ENCODE measurements around the gene INAFM2. TPM values are rescaled to one million over a fixed set of nuclear protein-coding genes. Genes with fewer than 3 reads are reported as not detected.

The INAFM2 gene
- total and polyA plus RNA-seq, 10 of the 15 experiments (the other 5 are each of a cell fraction or from before 2014, with no cell fraction given) = 0.75 to 8.1 (median 3.9) TPM

GRCh38 chr15:40320931-40321371, 2.5 kb upstream of the INAFM2 start (continued):
- peak; percentile 59 for TF ChIP-seq RAD21 (IDR thresholded peaks at IDR 0.05; ENCODE audit: insufficient read depth, low read depth, low read length)
- TF ChIP-seq IKZF2 (IDR thresholded peaks at IDR 0.05) = no peak

DNA sequence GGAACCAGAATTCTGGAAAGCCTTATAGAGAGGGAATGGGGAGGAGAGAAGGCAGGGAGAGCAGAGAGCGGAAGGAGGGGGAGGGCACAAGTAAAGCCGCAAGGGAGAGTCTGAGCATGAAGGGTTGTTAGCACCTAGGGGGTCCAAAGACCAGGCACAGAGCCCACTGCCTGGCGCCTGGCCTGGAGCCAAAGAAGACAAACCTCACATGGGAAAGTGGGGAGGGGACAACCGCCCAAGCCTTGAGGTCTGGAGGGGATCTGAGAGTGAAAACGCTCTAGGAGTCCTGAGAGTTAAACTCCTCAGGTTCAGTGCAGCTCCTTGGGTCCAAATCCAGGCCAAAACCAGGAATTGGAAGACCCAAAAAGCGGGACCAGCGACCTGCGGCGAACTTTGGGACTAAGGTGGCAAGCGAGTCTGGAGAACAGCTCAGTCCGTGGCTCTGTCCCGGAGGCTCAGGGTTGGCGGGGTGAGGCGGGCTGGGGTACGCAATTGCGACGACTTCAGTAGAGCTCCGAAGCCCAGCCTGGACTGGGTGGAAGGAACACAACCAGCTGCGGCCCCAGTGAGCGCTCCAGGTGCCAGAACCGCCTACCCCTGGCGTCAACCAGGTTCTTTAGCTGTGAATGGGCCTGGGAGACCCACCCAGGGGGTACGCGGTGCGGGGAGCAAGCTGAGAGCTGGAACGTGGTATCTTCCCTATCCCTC, 807 bp upstream of the INAFM2 start:
- H3K79me2 ChIP-seq (ENCODE audit: control insufficient read depth, insufficient read depth, low read length) = no peaks in the 10 kb centered on the region
- SMC1A ChIA-PET (ENCODE audit: uncharacterized antibody, unreplicated experiment) = interaction anchor here (1.0 to 1.5 kb wide), 6 partner anchors 15 to 459 kb away, joined by 3 to 11 read pairs (median 3); partner anchors contain the start of gene PLCB2
- DNase-seq (ENCODE audit: low read depth, low spot score) (no peak), ATAC-seq (no peak), FAIRE-seq (no peak)
- H3K9ac ChIP-seq (ENCODE audit: control insufficient read depth, insufficient read depth, low read length) = no peak overlapping the region
- no TSS peak for BruUV-seq (replicated peaks)
- H3K36me3 ChIP-seq (ENCODE audit: control insufficient read depth in 2 of 2, insufficient read depth in 2 of 2, low read length in 1 of 2) = no peaks in the 10 kb centered on the region
- peak overlapping the region; percentile 49 for H3K4me2 ChIP-seq (ENCODE audit: control insufficient read depth, insufficient read depth)
- POLR2A ChIA-PET = interaction anchor here (0.9 to 1.0 kb wide), 2 partner anchors 9 to 14 kb away, joined by 3 read pairs; no protein-coding TSS in a partner anchor
- peaks cover 6% of the 10 kb centered on the region for H3K4me1 ChIP-seq (ENCODE audit: control insufficient read depth, insufficient read depth, low read length)
- WGBS (ENCODE audit: insufficient coverage, insufficient replicate concordance, low lambda C conversion rate, missing lambda C conversion rate) = 95% methylated on average over 25 of the region's 26 CpGs
- H3K27ac ChIP-seq (ENCODE audit: control insufficient read depth, insufficient read depth) = no peak overlapping the region
- CTCF ChIA-PET = interaction anchor here (0.9 to 17.6 kb wide), 12 partner anchors 8 to 105 kb away, joined by 3 to 336 read pairs (median 6); partner anchors contain the start of genes CCDC9B, KNSTRN and PLCB2
- H3K9me3 ChIP-seq (replicated peaks; ENCODE audit: control insufficient read depth, insufficient read depth, low read length) = no peaks in the 10 kb centered on the region
- no peak for TF ChIP-seq FOXK2 (IDR thresholded peaks at IDR 0.05)
- 0 out of 2 replicates have a peak, but pooled peaks have one; percentile 3 for TF ChIP-seq GATAD2B (conservative IDR thresholded peaks at IDR 0.05; ENCODE audit: low read depth)
- intact Hi-C loops (cut with micrococcal nuclease; ENCODE audit: unreplicated experiment) (no loop called here), in situ Hi-C loops (cut with MboI) (no loop called here)
- RAD21 ChIA-PET (ENCODE audit: unreplicated experiment) = interaction anchor here (0.6 to 2.6 kb wide), 4 partner anchors 11 to 534 kb away, joined by 3 to 30 read pairs (median 4); no protein-coding TSS in a partner anchor
- peak overlapping the region; percentile 26; the same call in 1 of the 2 replicates for H3K4me3 ChIP-seq
- H4K20me1 ChIP-seq (ENCODE audit: control insufficient read depth, insufficient read depth) = no peaks in the 10 kb centered on the region
- no peak overlapping the region; the same call in 1 of the 2 replicates for H2AFZ ChIP-seq (ENCODE audit: control insufficient read depth, low read depth, low read length)
- no peaks in the 10 kb centered on the region for H3K27me3 ChIP-seq (replicated peaks in 1 of 2; ENCODE audit: control insufficient read depth in 2 of 2, insufficient read depth in 2 of 2, low read length in 1 of 2)
